ENCODE measurements around the gene CDIPT.
"Not testable (repeated sequence)": the region's sequence is repeated elsewhere in the genome, so short reads cannot be mapped to it uniquely, and the experiment has no call there.

The CDIPT gene

GRCh38 chr16:29871822-29872546, 9.0 kb upstream of the CDIPT start:
- no peak for TF ChIP-seq CTCF (IDR thresholded peaks at IDR 0.05; ENCODE audit: low read depth, low read length, missing control alignments)
- DNase-seq (ENCODE audit: low read depth), result no peak
- no peak overlapping the region for H3K4me3 ChIP-seq (ENCODE audit: low read depth, low read length)

GRCh38 chr16:29869067-29869466, 6.0 kb upstream of the CDIPT start:
- not testable (repeated sequence) for DNase-seq (ENCODE audit: low read depth); H3K4me3 ChIP-seq (ENCODE audit: low read depth, low read length)

GRCh38 chr16:29868396-29869009, 5.5 kb upstream of the CDIPT start:
- H3K4me3 ChIP-seq (ENCODE audit: low read depth, low read length), result no peak overlapping the region
- no peak for TF ChIP-seq CTCF (IDR thresholded peaks at IDR 0.05; ENCODE audit: low read depth, low read length, missing control alignments)
- DNase-seq (ENCODE audit: low read depth), result no peak

- DNase-seq (ENCODE audit: low read depth), result no peak
- H3K4me3 ChIP-seq (ENCODE audit: low read depth, low read length), result no peak overlapping the region
- no peak for TF ChIP-seq CTCF (IDR thresholded peaks at IDR 0.05; ENCODE audit: low read depth, low read length, missing control alignments)
These were observed 1.2 kb upstream of the CDIPT start for GRCh38 chr16:29864205-29864604.

DNA sequence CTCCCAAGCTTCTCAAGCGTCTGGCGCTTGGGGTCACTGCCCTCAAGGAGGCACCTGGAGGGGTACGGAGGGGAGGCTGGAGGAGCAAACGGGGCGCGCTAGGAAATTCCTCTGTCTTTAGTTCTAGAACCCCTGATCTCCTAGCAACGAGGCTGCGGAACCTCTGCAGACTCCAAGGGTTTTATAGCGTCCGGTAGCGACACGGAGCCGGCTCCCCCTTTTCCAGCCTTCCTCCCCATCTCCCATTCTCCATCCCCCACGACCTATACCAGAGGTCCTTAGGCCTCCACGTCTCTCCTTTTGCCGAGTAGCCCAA, 601 bp upstream of the CDIPT start:
- no peak for TF ChIP-seq CTCF (IDR thresholded peaks at IDR 0.05; ENCODE audit: low read depth, low read length, missing control alignments)
- peak overlapping the region; percentile 26; the same call in 1 of the 2 replicates for H3K4me3 ChIP-seq (ENCODE audit: low read depth, low read length)
- DNase-seq (ENCODE audit: low read depth), result no peak

- peak overlapping the region; percentile 93 for H3K4me3 ChIP-seq (ENCODE audit: low read depth, low read length)
- no peak for DNase-seq (ENCODE audit: low read depth)
- TF ChIP-seq CTCF (IDR thresholded peaks at IDR 0.05; ENCODE audit: low read depth, low read length, missing control alignments), result no peak
These were observed 593 bp downstream of the CDIPT start for GRCh38 chr16:29862383-29862883.

- no peak overlapping the region for H3K4me3 ChIP-seq (ENCODE audit: low read depth, low read length)
- no peak for DNase-seq (ENCODE audit: low read depth)
- TF ChIP-seq CTCF (IDR thresholded peaks at IDR 0.05; ENCODE audit: low read depth, low read length, missing control alignments), result no peak
These were observed 2.8 kb downstream of the CDIPT start for GRCh38 chr16:29860218-29860617.
